ENCODE measurements around the gene FAM50A. TPM values are rescaled to one million over a fixed set of nuclear protein-coding genes. Genes with fewer than 3 reads are reported as not detected.
A peak's percentile ranks its signal among the peaks of the same experiment; 100 is the strongest.

The FAM50A gene
- polyA plus RNA-seq, 1 donor from 2014 or later: 31.3 TPM

- no peaks in the 10 kb centered on the region for H3K27me3 Mint-ChIP-seq
- peaks cover 4% of the 10 kb centered on the region for H3K36me3 Mint-ChIP-seq
- H3K9me3 Mint-ChIP-seq: peaks cover 0 to under 1% (median 0%) of the 10 kb centered on the region in 3 donors
- no peak overlapping the region for H3K27ac Mint-ChIP-seq
- H3K4me1 Mint-ChIP-seq: peaks cover 6 to 14% (median 12%) of the 10 kb centered on the region in 3 donors
- peak overlapping the region in 1 of 4 donors; percentile 18 for H3K4me3 Mint-ChIP-seq
These were observed 40.1 kb upstream of the FAM50A start for GRCh38 chrX:154403858-154404257.

DNA sequence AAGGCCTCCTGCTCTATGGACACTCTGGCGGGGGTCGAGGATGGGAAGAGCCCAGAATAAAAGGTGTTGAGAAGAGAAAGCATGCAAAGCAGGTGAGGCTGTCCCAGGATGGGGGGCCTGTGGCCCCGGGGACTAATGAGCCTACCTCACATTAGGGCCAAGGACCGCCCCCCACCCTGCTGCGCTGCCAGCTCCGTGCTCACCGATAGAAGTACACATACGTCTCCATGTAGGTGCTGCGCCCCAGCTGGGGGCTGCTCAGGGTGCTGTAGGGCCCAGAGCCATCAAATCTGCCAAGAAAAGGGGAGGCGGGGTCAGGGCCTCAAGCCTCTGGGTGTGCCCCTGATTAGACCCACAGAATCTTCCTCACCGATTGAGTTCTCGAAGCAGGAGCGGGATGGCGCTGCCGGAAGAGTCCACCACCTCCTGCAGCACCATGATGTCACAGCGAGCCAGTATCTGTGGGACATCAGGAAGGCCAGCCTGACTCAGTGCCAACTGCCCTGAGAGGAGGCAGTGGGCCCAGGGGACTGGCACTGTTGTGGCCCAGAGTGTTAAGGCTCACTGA, 39.2 kb upstream of the FAM50A start:
- no peaks in the 10 kb centered on the region for H3K9me3 Mint-ChIP-seq
- peaks cover 2 to 9% (median 9%) of the 10 kb centered on the region in 3 donors for H3K4me1 Mint-ChIP-seq
- H3K27ac Mint-ChIP-seq: no peak overlapping the region
- H3K27me3 Mint-ChIP-seq: no peaks in the 10 kb centered on the region
- peak overlapping the region in 1 of 4 donors; percentile 29 for H3K4me3 Mint-ChIP-seq
- peaks cover under 1% of the 10 kb centered on the region for H3K36me3 Mint-ChIP-seq

GRCh38 chrX:154408659-154409221, 35.2 kb upstream of the FAM50A start:
- no peaks in the 10 kb centered on the region for H3K9me3 Mint-ChIP-seq
- peak overlapping the region in 2 of 3 donors; percentile 53 to 86 for H3K27ac Mint-ChIP-seq
- H3K4me1 Mint-ChIP-seq: peaks cover 8 to 10% (median 9%) of the 10 kb centered on the region in 3 donors
- H3K36me3 Mint-ChIP-seq: peaks cover 2% of the 10 kb centered on the region
- H3K4me3 Mint-ChIP-seq: peak overlapping the region; percentile 75 to 85 (median 80)
- no peaks in the 10 kb centered on the region for H3K27me3 Mint-ChIP-seq

DNA sequence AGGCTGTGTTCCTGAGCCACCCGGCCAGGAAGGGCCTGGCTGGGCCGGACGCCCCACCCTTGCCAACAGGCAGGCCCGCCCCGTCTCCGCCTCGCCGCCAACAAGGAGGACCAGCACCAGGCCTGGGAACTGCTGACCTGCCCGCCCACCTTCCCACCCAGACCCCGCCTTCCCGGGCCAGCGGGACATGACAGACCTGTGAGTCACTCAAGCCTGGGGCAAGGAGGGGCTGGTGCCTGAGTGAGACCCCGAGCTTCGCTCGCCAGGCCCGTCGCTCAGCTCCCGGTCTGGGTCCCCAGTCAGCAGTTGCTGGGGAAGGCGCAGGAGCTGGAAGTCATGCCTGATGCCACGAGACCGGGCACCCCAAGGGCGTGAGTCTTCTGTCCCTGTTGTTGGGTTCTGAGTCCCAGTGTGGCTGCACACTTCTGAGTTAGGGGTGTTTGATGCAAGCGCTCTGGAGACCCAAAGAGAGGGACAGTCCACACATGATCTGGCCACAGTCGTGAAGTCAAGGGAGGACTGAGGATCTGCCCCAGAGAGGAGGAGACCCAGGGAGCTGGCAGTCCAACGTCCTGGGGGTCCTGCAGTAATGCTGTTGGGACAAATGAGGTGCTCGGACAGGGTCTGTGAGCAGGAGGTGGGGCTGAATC, 34.6 kb upstream of the FAM50A start, which contains the start of gene DNASE1L1:
Gene DNASE1L1, minus strand, starts transcription at position 33 of the 650 bp plus-strand sequence. CDS start 3,686 bp downstream, outside the sequence.
- H3K27ac Mint-ChIP-seq: peak within 1 kb of the TSS in 2 of 3 donors; percentile 53 to 86
- H3K9me3 Mint-ChIP-seq: no peaks in the 10 kb centered on the region
- peak within 1 kb of the TSS; percentile 75 to 85 (median 80) for H3K4me3 Mint-ChIP-seq
- H3K36me3 Mint-ChIP-seq: peaks cover 2% of the 10 kb centered on the region
- no peaks in the 10 kb centered on the region for H3K27me3 Mint-ChIP-seq
- peaks cover 8 to 10% (median 9%) of the 10 kb centered on the region in 3 donors for H3K4me1 Mint-ChIP-seq

DNA sequence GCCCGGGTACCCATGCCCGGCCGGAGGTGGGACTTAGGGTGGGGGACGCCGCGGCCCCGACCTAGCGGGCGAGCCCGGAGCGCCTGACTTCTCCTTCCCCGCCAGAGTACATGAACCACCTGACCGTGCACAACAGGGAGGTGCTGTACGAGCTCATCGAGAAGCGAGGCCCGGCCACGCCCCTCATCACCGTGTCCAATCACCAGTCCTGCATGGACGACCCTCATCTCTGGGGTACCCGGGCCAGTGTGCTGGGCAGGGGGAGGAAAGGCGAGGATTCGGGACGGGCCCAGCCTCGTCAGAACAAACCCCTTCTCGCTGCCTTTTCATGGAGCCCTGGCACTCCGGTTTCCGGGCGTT, 32.0 kb upstream of the FAM50A start:
- peak overlapping the region; percentile 46 to 93 (median 83) for H3K27ac Mint-ChIP-seq
- no peaks in the 10 kb centered on the region for H3K9me3 Mint-ChIP-seq

GRCh38 chrX:154412468-154412867, 31.5 kb upstream of the FAM50A start:
- Mint-ChIP-seq H3K27me3 (no peaks in the 10 kb centered on the region), H3K4me3 (peak overlapping the region; percentile 84 to 92 (median 88)), H3K9me3 (no peaks in the 10 kb centered on the region), H3K4me1 (peaks cover 8 to 12% (median 9%) of the 10 kb centered on the region in 3 donors), H3K36me3 (peaks cover 2% of the 10 kb centered on the region), H3K27ac (peak overlapping the region; percentile 5 to 93 (median 83))

More for the DNA sequence above, 32.0 kb upstream of the FAM50A start:
- Mint-ChIP-seq H3K4me1 (peaks cover 8 to 12% (median 9%) of the 10 kb centered on the region in 3 donors), H3K4me3 (peak overlapping the region; percentile 84 to 92 (median 88)), H3K27me3 (no peaks in the 10 kb centered on the region), H3K36me3 (peaks cover 2% of the 10 kb centered on the region)

DNA sequence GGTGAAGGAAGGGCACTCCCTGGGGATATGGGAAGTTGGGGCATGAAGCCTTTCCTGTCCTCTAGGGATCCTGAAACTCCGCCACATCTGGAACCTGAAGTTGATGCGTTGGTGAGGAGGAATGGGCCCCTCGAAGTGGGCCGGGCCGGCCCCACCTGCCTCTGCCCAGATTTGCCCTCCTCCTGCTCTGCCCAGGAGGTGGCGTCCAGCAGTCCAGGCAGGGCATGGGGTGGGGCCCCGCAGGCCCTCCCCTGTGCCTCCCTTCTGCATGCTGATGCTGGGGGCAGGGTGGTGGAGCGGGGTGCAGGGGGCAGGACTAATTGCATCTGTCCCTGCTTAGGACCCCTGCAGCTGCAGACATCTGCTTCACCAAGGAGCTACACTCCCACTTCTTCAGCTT, 30.8 kb upstream of the FAM50A start:
- peak overlapping the region in 1 of 4 donors; percentile 84 for H3K4me3 Mint-ChIP-seq
- peak overlapping the region in 1 of 3 donors; percentile 93 for H3K27ac Mint-ChIP-seq
- peaks cover 8 to 12% (median 9%) of the 10 kb centered on the region in 3 donors for H3K4me1 Mint-ChIP-seq
- H3K9me3 Mint-ChIP-seq: no peaks in the 10 kb centered on the region
- peaks cover 2% of the 10 kb centered on the region for H3K36me3 Mint-ChIP-seq
- H3K27me3 Mint-ChIP-seq: no peaks in the 10 kb centered on the region

DNA sequence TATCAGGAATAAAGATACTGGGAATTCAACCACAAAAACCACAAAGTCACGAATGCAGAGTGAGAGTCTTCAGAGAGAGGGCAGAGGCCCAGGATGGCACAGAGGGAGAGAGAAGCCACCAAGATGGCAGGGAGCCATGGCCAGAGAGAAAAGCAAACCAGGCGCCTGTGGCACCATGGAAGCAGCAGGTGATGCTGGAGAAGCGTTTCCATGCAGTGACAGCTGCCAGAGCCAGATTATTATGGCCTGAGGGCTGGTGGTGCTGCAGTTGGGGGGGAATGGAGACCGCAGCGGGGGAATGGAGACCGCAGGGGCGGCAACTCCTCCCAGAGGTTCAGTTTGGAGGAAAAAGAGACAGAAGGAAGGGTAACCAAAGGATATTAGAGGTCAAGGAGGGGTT, 26.8 kb upstream of the FAM50A start:
- Mint-ChIP-seq H3K9me3 (no peaks in the 10 kb centered on the region), H3K4me1 (peaks cover 4 to 6% (median 6%) of the 10 kb centered on the region in 3 donors), H3K4me3 (no peak overlapping the region), H3K27me3 (no peaks in the 10 kb centered on the region), H3K36me3 (peaks cover 2% of the 10 kb centered on the region), H3K27ac (no peak overlapping the region)

DNA sequence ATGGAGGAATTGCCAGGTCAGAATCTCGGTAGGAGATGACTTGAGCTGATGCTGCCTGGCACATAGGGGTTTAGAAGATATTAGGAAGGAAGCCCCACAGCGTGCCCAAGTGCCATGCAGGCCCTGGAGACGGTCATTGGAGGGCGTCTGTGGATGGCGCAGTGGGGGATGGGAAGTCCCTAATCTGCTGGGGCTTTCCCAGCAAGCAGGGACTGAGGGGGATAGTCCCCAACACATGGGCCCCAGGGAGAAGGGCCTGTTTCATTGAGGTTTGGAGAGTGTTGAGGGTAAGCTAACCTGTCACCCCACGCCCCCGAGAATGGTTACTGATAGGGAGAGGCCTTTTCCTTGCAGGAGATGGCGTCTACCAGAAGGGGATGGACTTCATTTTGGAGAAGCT, 24.8 kb upstream of the FAM50A start:
- Mint-ChIP-seq H3K36me3 (no peaks in the 10 kb centered on the region), H3K4me1 (peaks cover 0 to 3% (median 2%) of the 10 kb centered on the region in 3 donors), H3K9me3 (no peaks in the 10 kb centered on the region), H3K27me3 (no peaks in the 10 kb centered on the region), H3K4me3 (no peak overlapping the region), H3K27ac (peak overlapping the region in 2 of 3 donors; percentile 63 to 80)

- peaks cover 0 to 3% (median 2%) of the 10 kb centered on the region in 3 donors for H3K4me1 Mint-ChIP-seq
- no peaks in the 10 kb centered on the region for H3K27me3 Mint-ChIP-seq
- H3K4me3 Mint-ChIP-seq: no peak overlapping the region
- no peaks in the 10 kb centered on the region for H3K9me3 Mint-ChIP-seq
- H3K27ac Mint-ChIP-seq: no peak overlapping the region
- no peaks in the 10 kb centered on the region for H3K36me3 Mint-ChIP-seq
These were observed 24.1 kb upstream of the FAM50A start for GRCh38 chrX:154419688-154420401.

DNA sequence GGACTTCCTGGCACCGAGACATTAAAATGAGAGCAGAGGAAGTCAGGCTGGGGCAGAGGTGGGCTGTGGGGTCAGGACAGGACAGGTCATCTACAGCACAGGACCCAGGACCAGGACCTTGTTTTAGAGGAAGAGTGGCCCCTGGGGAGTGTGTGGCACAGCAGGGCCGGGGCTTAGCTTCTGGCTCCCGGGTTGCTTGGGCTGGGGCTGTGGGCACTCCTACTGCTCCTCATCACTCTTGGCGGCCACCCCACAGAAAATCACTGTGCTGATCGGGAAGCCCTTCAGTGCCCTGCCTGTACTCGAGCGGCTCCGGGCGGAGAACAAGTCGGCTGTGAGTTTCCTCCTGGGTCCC, 23.6 kb upstream of the FAM50A start:
- no peaks in the 10 kb centered on the region for H3K36me3 Mint-ChIP-seq

GRCh38 chrX:154426916-154427770, 16.8 kb upstream of the FAM50A start:
- H3K36me3 Mint-ChIP-seq: no peaks in the 10 kb centered on the region
- peaks cover 0 to 2% (median 0%) of the 10 kb centered on the region in 3 donors for H3K9me3 Mint-ChIP-seq
- H3K27me3 Mint-ChIP-seq: no peaks in the 10 kb centered on the region
- peak overlapping the region in 3 of 4 donors; percentile 21 to 33 (median 23) for H3K4me3 Mint-ChIP-seq
- H3K4me1 Mint-ChIP-seq: peaks cover 7 to 16% (median 14%) of the 10 kb centered on the region in 3 donors
- H3K27ac Mint-ChIP-seq: no peak overlapping the region

More for the DNA sequence above, 23.6 kb upstream of the FAM50A start:
- no peaks in the 10 kb centered on the region for H3K27me3 Mint-ChIP-seq
- H3K4me3 Mint-ChIP-seq: no peak overlapping the region
- H3K9me3 Mint-ChIP-seq: no peaks in the 10 kb centered on the region
- H3K4me1 Mint-ChIP-seq: peaks cover 0 to 3% (median 2%) of the 10 kb centered on the region in 3 donors
- H3K27ac Mint-ChIP-seq: no peak overlapping the region

DNA sequence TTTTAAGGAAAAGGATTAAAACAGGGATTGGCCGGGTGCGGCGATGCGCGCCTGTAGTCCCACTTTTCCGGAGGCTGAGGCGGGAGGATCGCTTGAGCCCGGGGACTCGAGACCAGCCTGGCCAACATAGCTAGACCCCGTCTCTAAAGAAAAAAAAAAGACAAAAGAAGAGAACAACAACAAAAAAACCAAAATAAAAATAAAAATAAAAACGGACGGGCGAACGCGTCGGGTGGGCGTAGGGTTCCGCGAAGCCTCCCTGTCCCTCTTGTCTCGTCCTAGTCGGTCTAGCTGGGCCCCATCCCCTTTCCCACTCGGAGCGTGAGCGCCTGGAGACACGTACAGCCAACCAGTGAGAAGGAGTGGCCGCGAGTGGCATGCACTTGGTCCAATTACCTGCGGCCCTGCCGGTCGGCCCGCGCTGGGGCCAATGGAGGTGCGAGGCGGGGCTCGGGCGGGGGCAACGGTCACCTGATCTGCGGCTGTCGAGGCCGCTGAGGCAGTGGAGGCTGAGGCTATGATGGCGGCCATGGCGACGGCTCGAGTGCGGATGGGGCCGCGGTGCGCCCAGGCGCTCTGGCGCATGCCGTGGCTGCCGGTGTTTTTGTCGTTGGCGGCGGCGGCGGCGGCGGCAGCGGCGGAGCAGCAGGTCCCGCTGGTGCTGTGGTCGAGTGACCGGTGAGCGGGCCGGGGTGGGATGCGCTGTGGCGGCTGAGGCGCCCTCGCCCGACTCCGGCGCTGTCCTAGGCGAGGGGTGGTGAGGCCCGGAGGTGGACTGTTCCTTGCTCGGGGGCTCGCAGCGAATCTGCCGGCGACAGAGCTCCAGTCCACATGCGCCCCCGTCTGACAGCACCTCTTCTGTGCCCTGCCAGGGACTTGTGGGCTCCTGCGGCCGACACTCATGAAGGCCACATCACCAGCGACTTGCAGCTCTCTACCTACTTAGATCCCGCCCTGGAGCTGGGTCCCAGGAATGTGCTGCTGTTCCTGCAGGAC, 15.5 kb upstream of the FAM50A start, which contains the start of gene ATP6AP1:
Gene ATP6AP1, plus strand, starts transcription at position 502 of the 996 bp plus-strand sequence. Its CDS starts 16 bp downstream, at position 518.
- peak within 1 kb of the TSS; percentile 84 to 94 (median 90) for H3K4me3 Mint-ChIP-seq
- peaks cover 0 to 2% (median 0%) of the 10 kb centered on the region in 3 donors for H3K9me3 Mint-ChIP-seq
- peaks cover 2% of the 10 kb centered on the region for H3K36me3 Mint-ChIP-seq
- H3K27me3 Mint-ChIP-seq: no peaks in the 10 kb centered on the region
- peaks cover 7 to 16% (median 14%) of the 10 kb centered on the region in 3 donors for H3K4me1 Mint-ChIP-seq
- peak within 1 kb of the TSS; percentile 50 to 93 (median 91) for H3K27ac Mint-ChIP-seq
